HG02840 (cell line): Measurements from ENCODE around the gene KIAA1586.
"Not testable (repeated sequence)": the region's sequence is repeated elsewhere in the genome, so short reads cannot be mapped to it uniquely, and the experiment has no call there.

ENCODE experiments used
- ATAC-seq: cut with Tn5 transposase; IDR thresholded peaks from one replicate; pipeline ENCODE4 v1.9.1; 2021; ENCODE audit warnings: mild to moderate bottlenecking, moderate library complexity, moderate number of reproducible peaks; ENCODE audit not compliant: unreplicated experiment, low FRiP score

Gene KIAA1586

GRCh38 chr6:57091375-57091774 is 44.9 kb downstream of the KIAA1586 start:
- ATAC-seq = not testable (repeated sequence)

GRCh38 chr6:57094689-57095088 is 48.2 kb downstream of the KIAA1586 start:
- ATAC-seq = no peak

DNA sequence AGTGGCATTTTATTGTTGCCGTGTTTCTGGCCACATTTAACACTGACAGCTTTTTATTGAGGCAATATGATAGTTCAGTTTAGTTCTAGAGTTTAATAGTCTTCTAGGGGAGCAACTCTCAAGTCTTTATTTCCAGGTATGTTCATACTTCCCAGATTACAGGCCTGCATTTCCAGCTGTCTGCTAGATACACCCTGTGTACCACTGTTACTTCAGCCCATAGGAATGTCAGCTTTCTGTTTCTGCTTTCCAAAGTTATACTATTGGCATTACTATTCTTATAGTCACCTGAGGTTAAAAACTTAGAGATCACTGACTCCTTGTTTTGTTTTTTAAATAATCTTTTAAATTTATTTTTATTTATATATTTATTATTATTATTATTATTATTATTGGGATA is 51.1 kb downstream of the KIAA1586 start:
- ATAC-seq = no peak

DNA sequence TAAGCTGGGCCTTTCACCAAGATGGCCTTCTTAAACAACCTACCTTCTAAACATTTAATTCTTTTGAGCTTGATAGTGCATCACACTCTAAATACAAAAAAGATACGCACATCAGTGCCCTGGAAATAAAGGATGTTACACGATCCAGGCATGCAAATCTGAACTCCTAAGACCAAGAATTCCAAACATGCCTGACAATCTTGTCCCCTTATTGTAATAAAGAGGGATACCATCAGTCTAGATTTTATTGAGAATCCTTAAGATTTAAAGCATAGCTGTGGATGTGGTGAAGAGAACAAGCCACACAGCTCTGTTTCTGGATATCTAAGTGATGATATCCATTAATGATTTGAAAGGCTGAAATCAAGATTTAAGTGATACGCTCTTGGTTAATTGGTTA is 56.5 kb downstream of the KIAA1586 start:
- no peak for ATAC-seq

DNA sequence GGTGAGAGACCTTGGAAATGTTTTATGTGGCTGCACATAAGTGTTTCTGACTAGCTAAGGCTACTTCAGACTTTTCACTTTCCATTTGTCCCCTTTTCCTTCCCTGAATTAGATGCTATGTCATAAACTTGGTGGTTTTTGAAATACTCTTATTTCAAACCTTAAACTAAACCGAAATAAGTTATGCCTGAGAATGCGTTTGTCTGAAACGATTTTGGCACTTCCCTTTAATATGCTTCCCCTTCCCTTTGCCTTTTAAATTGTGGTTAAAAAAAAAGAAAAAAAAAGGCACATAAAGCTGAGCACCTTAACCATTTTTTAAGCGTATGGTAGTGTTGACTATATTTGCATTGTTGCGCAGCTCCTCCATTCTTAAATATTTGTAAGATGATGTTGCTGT is 57.8 kb downstream of the KIAA1586 start:
- ATAC-seq = no peak
